Measurements from ENCODE around the gene MRPS14.
"Not testable (repeated sequence)": the region's sequence is repeated elsewhere in the genome, so short reads cannot be mapped to it uniquely, and the experiment has no call there.

MRPS14 gene

DNA sequence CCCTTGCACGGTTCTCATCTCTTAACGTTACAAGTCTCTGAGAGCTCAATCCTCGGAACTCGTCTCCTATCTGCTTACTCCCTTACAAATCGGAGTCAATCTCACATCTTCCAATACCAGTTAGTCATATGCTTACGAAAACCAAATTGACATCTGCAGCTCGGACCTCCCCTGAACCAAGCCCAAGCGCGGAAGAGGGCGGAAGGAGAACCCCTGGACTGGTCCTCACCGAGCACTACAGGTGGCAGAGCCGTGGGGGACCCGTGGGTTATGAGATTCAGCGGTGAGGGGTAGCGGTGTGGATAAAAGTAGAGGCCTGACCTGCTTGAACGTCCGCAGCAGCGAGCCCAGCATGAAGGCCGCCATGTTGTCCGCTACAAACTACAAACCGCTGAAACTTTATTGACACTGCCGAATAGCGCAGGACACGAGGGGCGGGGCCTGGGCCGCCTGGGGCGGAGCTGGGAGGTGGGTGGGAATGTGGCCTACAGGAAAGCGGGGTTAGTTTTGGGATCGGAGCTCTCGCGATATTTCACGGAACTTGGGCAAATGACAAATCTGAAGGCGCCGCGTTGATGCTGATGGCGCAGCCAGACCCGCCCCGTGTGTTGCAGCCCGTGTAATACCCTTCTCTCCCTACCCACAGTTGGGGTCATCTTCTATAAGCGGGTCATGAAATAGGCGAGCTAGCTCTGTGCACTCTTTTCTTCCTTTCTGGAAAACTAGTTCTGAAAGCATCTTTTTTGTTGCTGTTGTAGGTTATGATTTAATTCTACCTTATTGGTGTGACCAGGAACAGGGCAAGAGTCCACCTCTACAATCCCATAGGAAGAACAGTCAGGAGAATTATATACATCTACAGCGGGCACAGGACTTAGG, at the start of gene MRPS14:
Gene MRPS14, minus strand, starts transcription at position 383 of the 879 bp plus-strand sequence. Its CDS starts 17 bp downstream, at position 366.
- peak; percentile 98 for DNase-seq (ENCODE audit: low read depth)

DNA sequence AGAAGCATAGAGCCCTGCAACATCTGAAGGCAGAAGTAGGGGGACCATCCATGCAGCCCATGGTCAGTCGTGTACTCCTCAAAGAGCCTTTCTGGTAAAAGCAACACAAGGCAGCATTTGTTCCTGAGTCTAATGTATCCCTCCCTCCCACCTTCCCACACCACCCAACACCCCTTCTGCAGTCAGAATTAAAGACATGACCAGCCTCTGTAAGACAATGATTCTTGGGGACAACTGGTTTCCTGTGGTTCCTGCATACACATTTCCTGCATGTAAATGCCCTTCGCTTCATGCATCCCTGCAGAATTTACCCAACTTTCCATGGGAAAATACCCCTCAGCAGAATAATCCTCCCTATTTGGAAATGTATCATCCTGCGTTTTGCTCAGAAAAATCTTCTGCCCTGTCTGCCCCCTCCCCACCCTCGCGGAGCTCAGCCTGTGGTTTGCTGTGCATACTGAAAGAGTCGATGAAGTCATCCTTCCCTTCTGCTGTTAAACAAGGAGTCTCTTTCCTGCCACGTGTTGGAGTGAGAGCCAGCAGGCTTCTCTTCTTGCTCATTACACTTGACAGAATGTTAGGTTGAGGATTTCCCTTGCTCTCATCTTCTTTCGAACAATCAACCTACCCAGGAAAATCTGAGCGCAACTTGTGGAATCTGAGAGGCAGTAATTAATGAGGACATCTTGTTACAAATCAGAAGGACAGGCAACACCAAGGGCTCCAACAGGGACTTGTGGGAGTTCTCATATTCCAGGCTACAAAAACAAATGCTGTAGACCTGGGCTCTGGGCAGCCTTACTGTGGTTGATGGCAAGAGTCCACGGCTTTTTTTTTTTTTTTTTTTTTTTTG, 49.1 kb upstream of the MRPS14 start:
- peak; percentile 11 for DNase-seq (ENCODE audit: low read depth)

DNA sequence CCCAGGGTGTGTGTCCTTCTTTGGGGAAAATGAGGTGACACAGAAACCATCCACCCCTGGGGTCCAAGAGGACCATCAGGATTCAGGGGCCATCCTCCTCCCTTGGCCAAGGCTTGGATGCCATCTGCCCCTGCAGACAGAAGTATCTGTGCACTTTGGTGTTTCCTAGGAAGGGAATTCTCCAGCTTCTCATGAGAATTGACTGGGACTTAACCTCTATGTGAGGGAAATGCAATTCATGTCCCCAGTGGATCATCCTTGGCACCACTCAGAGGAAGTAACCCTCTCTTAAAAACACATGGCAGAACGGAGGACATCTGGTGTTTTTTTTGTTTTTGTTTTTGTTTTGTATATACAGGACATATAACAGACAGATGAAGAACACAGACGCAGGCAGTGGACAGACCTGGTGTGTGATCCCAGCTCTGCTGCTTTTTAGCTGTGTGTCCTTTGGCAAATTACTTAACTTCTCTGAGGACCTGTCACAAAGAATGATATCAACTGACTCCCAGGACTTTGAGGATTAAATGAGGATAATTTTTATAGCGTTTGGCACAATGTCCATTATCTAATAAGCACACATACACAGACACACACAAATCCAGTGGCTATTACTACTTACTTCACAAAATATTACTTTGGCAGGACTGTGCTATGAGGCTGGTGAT, 48.2 kb upstream of the MRPS14 start:
- no peak for DNase-seq (ENCODE audit: low read depth)

DNA sequence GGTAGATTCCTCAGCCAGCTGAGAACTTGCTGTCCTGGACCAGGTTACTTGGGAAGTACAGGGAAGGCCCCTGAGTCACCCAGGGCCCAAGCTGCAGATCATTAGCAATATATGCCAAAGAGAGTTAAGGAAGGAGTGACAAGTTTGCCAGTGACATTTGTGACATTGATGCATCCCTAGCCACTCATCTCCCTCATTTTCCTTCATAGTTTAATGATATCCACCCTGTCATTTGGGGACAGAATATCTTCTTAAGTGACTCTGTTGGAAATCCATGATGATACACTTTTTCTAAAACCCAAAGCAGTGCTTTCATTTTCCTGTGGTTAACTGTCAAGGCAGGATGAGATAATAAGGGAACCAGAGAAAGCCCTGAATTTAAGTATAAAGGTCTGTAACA, 47.6 kb upstream of the MRPS14 start:
- no peak for DNase-seq (ENCODE audit: low read depth)

DNA sequence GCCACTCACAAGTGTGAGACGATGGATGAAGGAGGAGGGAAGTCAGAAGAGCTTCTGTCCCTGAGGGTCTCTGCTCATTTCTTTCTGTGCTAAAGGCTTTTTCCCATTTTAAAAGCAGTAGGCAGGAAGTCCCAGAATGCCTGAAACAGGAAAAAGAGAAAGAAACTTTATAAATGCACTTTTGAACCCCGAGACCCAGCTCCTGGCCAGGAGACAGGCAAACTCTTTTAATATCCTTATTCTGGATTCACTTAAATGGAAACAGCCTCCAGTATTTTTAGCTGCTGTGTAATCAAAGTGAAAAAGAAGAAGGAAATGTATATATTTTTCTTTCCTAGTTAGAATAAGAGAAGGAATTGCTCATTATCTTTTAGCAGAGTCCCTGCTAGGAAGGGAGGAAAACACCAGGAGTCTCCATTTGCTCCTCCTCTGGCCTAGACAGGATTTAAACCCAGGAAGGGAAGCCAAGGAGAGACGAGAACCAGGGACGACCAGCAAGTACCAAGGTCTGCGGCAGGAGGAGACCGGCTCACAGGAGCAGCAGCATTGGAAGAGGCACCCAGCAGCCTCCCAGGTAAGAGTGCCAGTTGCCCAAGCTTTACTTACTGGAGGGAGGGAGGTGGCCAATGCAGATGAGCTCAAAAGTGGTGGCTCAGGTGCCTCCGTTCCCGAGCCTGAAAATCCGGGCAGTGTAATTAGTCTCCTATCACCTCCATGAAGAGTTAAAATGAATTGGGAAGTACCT, 44.3 kb upstream of the MRPS14 start, which contains the start of gene TNN:
Gene TNN, plus strand, starts transcription at position 472 of the 745 bp plus-strand sequence. CDS start 9,586 bp downstream, outside the sequence.
- DNase-seq (ENCODE audit: low read depth): no peak

DNA sequence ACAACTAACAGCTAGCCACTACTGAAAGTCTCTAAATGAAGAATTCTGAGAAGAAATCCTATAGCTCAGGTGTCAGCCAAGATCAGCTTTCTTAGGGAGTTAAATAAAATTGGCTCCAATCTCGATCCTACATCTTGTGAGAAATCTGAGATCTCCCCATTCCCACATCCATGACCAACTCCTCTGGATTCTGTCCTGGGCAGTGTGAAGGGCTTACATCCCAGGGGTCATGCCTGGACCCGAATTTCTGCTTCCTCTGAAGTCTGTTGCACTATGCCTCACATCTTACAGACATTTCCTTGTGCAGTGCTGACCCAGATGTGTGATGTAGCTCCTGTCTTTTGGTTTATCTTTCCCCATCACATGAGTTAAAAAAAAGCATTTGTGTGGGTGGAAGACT, 39.6 kb upstream of the MRPS14 start:
- DNase-seq (ENCODE audit: low read depth): no peak

DNA sequence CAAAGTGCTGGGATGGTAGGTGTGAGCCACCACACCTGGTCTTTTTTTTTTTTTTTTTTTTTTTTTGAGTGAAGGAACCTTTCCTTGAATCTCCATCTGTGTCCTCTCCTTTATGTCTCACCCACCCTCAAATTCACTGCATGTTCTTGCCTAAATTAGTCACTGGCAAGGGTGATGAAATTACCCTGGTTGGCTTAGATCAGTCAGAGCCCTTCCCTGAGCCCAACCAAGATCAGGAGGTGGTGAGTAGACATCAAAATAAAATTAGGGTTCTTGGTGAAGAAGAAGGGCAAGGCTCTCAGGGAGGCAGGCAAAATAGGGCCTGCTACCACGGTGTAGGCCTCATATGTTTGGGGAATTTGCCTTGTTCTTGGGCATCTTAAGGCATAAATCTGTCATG, 39.1 kb upstream of the MRPS14 start:
- no peak for DNase-seq (ENCODE audit: low read depth)

DNA sequence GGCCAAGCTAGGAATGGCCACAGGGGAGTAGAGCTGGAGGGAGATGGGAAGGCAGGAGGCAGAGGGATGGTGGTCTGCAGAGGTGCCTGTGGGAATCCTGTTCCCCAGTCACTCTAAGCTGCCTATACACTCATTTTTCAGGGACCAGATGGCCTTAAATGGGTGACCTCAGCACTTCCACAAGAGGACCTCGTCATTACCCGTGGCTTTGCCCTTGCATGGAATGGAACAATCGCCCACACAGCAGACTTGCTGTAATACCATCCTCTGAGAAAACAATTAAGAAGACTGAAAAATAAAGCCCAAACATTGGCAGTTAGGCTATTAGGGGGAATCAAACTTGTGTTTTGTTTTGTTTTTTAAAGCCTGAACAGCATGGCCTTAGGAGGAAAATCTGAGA, 31.5 kb upstream of the MRPS14 start:
- DNase-seq (ENCODE audit: low read depth): no peak

DNA sequence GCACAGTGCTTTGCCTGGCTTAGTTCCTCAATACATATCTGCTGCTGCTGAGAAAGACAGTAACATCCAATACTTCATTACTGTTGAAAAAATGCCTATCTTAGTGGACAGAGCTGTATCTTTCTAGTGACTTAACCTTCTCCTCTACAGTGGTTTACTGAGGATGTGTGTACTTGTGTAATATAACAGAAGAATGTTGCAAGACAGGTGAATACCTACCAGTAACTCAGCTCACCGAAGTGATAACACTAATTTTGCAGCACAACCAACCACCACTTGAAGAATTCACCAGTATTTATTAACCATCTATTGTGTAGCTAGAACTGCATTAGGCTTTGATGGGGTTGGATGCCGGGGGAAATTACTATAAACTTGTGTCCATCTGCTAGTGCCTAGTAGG, 27.8 kb upstream of the MRPS14 start:
- no peak for DNase-seq (ENCODE audit: low read depth)

DNA sequence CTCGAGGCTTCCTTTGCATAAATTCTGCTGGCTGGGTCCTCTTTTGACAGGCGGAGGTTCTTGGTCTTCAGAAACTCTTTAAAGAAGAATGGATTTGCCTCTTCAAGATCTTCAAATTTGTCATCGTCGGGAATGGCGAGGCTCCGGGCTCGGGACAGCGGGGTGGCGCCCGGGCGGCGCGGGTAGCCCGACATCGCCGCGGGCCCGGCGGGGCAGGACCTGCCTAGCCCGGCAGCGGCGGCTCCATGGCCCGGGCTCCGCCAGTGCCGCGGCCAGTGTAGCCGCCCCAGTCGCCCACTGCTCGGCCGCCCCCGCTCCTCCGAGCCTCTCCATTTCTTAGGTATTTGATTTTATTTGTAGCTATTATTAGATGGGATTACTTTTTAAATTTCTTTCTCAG, 22.3 kb upstream of the MRPS14 start:
- no peak for DNase-seq (ENCODE audit: low read depth)

DNA sequence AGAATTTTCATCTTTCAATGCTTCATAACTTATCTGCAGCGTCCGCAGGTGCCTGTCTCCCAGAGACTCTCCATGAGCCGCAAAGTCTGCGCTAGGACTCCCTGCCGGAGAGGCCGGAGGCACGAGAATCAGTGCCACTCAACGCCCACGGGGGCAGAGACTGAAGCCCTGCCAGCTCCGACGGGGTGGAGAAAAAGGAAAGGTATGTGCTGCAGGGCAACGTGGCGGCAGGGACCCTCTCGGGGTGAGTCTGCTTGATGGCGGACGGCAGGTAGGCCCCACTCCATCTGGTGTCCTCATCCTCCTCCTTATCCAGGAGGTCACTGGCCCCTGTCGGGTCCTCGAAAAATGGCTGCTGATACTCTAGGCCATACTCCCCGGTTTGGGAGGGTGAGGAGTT, 21.9 kb upstream of the MRPS14 start:
- no peak for DNase-seq (ENCODE audit: low read depth)

DNA sequence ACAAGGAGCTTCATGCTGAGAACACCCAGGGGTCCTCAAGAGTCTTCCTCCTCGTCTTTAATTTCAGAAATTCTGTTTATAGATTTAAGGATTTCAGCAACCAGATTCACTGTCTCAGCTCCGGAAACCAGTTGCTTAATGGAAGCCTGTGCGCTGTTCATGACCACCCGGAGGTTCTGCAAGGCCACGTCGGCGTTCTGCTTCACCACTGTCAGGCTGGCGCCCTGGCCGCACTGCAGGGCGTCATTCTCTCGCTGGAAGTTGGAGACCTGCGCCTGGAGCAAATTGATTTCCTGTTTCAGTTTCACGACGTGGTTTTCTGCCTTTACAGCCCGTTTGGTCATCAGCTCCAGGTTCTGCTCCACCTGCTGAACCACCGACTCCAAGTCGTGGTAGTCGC, 21.4 kb upstream of the MRPS14 start:
- not testable (repeated sequence) for DNase-seq (ENCODE audit: low read depth)

DNA sequence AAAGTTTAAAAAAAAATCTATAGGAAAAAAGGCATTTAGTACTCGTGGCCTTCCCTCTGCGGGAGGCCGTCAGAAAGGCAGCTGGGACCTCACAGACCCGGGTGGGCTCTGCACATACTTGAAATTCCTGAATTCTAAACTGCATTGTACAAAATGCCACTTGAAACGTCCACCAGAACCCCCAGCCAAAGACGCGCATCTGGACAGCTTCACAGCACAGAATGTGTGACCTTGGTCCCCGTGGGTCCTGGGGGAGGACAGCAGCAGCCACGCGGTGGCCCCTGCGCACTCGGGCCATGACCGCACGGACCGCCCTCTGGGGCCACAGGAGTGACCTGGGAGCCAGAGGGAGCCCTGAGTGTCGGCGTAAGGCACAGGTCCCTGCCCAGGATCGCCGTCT, 20.6 kb upstream of the MRPS14 start:
- DNase-seq (ENCODE audit: low read depth): no peak

DNA sequence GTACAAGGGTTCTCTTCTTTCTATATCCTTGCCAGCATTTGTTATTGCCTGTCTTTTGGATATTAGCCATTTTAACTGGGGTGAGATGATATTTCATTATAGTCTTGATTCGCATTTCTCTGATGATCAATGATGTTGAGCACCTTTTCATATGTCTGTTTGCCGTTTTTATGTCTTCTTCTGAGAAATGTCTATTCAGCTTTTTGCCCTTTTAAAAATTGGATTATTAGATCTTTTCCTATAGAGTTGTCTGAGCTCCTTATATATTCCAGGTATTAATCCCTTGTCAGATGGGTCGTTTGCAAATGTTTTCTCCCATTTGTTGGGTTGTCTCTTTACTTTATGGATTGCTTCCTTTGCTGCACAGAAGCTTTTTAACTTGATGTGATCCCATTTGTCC, 19.4 kb upstream of the MRPS14 start:
- DNase-seq (ENCODE audit: low read depth): no peak

DNA sequence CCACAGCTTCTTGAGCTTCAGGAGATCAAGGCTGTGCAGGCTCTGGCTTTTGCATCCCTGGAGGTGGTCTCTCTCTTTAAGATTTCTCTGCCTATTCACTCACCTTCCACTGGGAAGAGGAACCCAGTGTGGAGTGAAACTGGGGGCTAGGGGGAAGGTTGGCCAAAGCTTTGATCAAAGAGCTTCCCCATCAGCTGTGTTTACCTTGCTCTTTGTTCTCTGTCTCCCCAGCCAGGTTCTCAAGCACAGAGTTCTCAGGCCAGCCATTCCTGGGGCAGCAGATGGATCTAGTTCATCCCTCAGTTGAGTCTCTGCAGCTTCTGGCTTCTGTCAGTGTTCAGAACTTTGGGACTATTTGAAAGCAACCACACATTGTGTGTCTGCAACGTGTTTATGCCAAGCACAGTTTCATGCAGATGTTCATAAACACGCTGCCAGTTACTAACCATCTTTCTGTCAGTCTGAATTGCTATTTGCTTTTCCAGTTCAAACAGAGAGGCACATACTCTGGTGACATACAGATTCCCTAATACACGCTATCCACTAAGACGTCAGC, 17.2 kb upstream of the MRPS14 start:
- DNase-seq (ENCODE audit: low read depth): no peak

DNA sequence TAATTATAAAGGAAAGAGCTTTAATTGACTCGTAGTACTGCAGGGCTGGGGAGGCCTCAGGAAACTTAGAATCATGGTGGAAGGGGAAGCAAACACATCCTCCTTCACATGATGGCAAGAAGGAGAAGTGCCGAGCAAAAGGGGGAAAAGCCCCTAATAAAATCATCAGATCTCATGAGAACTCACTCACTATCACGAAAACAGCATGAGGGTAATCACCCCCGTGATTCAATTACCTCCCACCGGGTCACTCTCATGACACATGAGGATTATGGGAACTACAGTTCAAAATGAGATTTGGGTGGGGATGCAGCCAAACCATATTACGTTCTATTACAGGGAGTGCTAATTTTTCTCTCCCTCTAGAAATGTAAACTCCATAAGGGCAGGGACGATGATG, 14.2 kb upstream of the MRPS14 start:
- no peak for DNase-seq (ENCODE audit: low read depth)

DNA sequence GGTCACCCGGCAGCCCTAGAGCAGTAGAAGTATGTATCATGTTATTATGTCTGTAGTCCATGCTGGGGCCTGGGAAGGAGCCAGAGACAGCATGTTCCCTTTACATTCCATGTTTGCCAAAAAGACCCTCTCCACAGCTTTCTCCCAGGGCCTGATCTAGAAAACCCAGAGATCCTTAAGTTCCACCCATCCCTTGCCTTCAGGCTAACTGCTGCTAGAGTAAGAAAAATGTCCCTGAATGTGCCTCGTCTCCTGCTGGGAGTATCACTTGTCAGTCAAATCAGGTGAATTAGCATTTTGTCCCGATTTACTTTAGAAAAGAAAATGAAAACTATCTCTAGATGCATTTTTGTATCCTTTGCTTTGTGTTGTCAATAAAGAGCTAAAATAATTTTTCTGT, 13.3 kb upstream of the MRPS14 start:
- no peak for DNase-seq (ENCODE audit: low read depth)

DNA sequence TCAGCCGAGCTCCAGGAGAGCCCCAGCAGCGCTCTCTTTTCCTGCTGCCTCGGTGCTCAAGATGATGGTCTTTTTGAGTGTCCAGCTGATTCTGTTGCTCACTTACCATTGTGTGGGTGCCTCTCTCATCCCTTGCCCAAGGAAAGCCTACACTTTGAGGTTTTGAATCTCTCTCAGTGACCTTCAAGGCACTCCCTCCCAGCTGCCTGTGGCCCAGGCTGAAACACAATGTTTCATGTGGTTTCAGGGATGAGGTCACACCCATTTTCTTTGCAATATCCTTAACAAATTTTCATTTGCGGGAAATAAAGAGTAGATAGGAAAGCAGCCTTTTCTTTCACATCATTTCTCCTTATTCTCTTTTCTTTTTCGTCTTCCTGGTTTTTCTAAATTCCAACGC, 12.6 kb upstream of the MRPS14 start:
- no peak for DNase-seq (ENCODE audit: low read depth)

DNA sequence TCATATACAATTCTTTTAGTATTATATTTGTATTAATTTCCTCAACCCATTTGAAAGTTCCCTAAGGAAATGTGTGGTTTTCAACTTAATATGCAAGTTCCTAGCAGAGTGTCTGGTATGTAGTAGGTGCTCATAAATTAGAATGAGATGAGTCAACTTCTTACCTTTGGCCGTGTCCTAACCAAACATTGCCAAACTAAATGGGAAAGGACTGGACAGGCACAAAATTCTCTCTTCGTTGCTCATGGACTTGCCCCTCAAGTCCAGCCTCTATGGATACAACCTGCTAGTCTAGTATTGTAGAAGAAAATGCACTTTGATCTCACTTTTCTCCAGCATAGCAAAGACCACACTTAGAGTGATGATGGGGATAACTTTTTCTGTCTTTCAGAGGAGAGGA, 11.6 kb upstream of the MRPS14 start:
- no peak for DNase-seq (ENCODE audit: low read depth)

DNA sequence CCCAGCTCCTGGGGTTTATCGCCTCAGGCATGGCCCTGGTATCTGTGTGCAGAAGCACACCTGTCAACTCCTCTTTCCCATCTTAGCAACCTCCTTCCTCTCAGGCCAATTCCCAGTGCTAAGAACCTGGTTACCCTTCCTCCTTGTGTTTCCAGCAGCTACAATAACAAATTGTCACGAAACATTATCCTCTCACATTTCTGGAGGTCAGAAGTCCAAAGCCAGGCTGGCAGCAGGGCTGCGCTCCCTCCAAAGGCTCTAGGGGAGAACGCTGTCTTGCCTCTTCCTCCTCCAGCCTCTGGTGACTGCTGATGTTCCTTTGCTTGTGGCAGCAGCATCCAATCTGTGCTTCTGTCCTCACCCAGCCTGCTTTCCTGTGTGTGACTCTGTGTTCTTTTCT, 10.7 kb upstream of the MRPS14 start:
- DNase-seq (ENCODE audit: low read depth): no peak

DNA sequence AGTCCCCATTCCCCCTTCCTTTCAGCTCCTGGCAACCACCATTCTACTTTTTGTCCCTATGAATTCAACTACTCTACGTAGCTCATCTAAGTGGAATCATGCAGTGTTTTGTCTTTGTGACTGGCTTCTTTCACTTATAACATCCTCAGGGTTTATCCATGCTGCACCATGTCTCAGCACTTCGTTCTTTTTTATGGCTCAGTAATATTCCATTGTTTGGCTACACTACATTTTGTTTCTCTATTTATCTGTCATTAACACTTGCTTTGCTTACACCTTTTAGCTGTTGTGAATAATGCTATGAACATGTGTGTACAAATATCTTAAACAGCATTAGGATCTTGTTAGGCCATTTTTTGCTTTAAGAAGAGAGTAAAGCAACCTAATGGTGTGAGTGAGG, 1.5 kb upstream of the MRPS14 start:
- DNase-seq (ENCODE audit: low read depth): no peak

DNA sequence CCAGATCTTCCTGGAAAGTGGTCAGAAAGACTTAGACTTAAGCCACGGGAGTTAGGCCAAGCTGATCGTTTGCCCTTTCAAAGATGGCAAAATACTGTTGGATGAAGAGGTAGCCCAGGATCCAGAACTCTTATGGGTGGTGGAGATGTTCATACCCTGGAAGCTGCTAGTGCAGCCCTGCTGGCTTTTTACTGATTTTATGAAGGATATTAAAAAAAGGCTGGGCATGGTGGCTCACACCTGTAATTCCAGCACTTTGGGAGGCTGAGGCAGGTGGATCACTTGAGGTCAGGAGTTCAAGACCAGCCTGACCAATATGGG, 657 bp upstream of the MRPS14 start:
- DNase-seq (ENCODE audit: low read depth): not testable (repeated sequence)
